ENCODE measurements around the gene TAF10.

TAF10 gene

GRCh38 chr11:6583584-6583983 is 28.4 kb downstream of the TAF10 start:
- DNase-seq (ENCODE audit: low spot score): no peak

- no peak for DNase-seq (ENCODE audit: low spot score)
Observed at GRCh38 chr11:6579681-6580080, 32.3 kb downstream of the TAF10 start.

GRCh38 chr11:6578134-6578533 is 33.9 kb downstream of the TAF10 start:
- no peak for DNase-seq (ENCODE audit: low spot score)

GRCh38 chr11:6576471-6577373 is 35.3 kb downstream of the TAF10 start:
- no peak for DNase-seq (ENCODE audit: low spot score)

GRCh38 chr11:6574816-6575715 is 37.0 kb downstream of the TAF10 start:
- DNase-seq (ENCODE audit: low spot score): no peak

GRCh38 chr11:6572215-6572614 is 39.8 kb downstream of the TAF10 start:
- DNase-seq (ENCODE audit: low spot score): no peak

- no peak for DNase-seq (ENCODE audit: low spot score)
Observed at GRCh38 chr11:6571434-6572008, 40.5 kb downstream of the TAF10 start.

- no peak for DNase-seq (ENCODE audit: low spot score)
Observed at GRCh38 chr11:6570691-6571427, 41.2 kb downstream of the TAF10 start.

GRCh38 chr11:6569706-6570105 is 42.3 kb downstream of the TAF10 start:
- no peak for DNase-seq (ENCODE audit: low spot score)

- no peak for DNase-seq (ENCODE audit: low spot score)
Observed at GRCh38 chr11:6568191-6568918, 43.7 kb downstream of the TAF10 start.

- no peak for DNase-seq (ENCODE audit: low spot score)
Observed at GRCh38 chr11:6567371-6567745, 44.7 kb downstream of the TAF10 start.

- DNase-seq (ENCODE audit: low spot score): no peak
Observed at GRCh38 chr11:6566704-6567370, 45.2 kb downstream of the TAF10 start.

GRCh38 chr11:6565988-6566703 is 45.9 kb downstream of the TAF10 start:
- no peak for DNase-seq (ENCODE audit: low spot score)

GRCh38 chr11:6565325-6565724 is 46.7 kb downstream of the TAF10 start:
- no peak for DNase-seq (ENCODE audit: low spot score)

- no peak for DNase-seq (ENCODE audit: low spot score)
Observed at GRCh38 chr11:6563667-6564066, 48.3 kb downstream of the TAF10 start.

- no peak for DNase-seq (ENCODE audit: low spot score)
Observed at GRCh38 chr11:6563121-6563619, 48.8 kb downstream of the TAF10 start.

- DNase-seq (ENCODE audit: low spot score): no peak
Observed at GRCh38 chr11:6561288-6561687, 50.7 kb downstream of the TAF10 start.

All from LoVo (cell line).